Measurements from ENCODE around the gene ARHGEF7.

The ARHGEF7 gene

GRCh38 chr13:111346101-111346680 is 231.1 kb downstream of the ARHGEF7 start:
- no peak for DNase-seq (ENCODE audit: low spot score)

- no peak for DNase-seq (ENCODE audit: low spot score)
These were observed 232.3 kb downstream of the ARHGEF7 start for GRCh38 chr13:111347438-111347837.

- no peak for DNase-seq (ENCODE audit: low spot score)
These were observed 238.4 kb downstream of the ARHGEF7 start for GRCh38 chr13:111353508-111353907.

GRCh38 chr13:111354789-111355188 is 239.7 kb downstream of the ARHGEF7 start:
- DNase-seq (ENCODE audit: low spot score) = no peak

Measured in SW480 (cell line).